H1 (cell line): Measurements from ENCODE around the gene NHSL2.

Experiments
- CBX8 ChIP-seq: fragments of 300-800, 300-1000 bp; sonication (generic); IDR thresholded peaks from 2 replicates; pipeline ENCODE4 v1.7.1; 2016; ENCODE audit warnings: low read depth, low read length, borderline replicate concordance
- CTCF ChIP-seq, 3 experiments: IDR thresholded peaks; 1 replicate in 2 of 3; 2 replicates in 1 of 3; pipeline versions ENCODE4 v1.5.1 to v1.6.1; 2011; ENCODE audit warnings: low read length in 3 of 3, mild to moderate bottlenecking in 3 of 3, inconsistent platforms in 2 of 3, low read depth in 1 of 3, moderate library complexity in 1 of 3; ENCODE audit not compliant: insufficient read depth in 1 of 3; ENCODE audit errors: control extremely low read depth in 1 of 3
- SIX5 ChIP-seq: IDR thresholded peaks from 2 replicates; pipeline ENCODE4 v1.6.1; 2011; ENCODE audit warnings: mild to moderate bottlenecking, low read depth, low read length
- SP1 ChIP-seq: IDR thresholded peaks from 2 replicates; pipeline ENCODE4 v1.6.1; 2011; ENCODE audit warnings: low read depth, low read length
- TF ChIP-seq, protein P1 (sequence below): IDR thresholded peaks from 2 replicates; pipeline ENCODE4 v1.6.1; 2012; ENCODE audit warnings: low read length, inconsistent platforms

DNA sequence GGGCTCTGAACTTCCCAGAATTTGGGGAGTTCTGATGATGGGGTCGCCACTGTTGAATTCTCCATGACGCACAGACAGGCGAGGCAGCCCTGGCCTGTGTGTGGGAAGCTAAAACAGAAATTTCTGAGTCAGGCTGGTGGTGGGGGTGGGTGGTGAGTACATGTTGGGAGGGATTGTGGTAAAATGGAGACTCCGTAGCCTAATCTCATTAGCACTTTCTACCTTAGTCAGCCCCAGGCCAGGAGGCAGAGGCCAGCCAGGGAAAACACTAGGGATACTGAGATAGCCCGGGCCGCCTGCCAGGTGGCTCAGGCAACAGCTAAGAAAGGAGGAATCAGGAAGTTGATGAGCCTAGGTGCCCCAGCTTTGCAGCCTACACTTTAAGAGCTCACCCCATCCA, 39.3 kb upstream of the NHSL2 start:
- TF ChIP-seq SIX5 (no peak), CBX8 (no peak), CTCF (IDR thresholded peaks at IDR 0.05; ENCODE audit: control extremely low read depth in 1 of 3, insufficient read depth in 1 of 3, low read depth in 1 of 3, low read length in 3 of 3) (no peak), SP1 (no peak)
- TF ChIP-seq, protein P1, sequence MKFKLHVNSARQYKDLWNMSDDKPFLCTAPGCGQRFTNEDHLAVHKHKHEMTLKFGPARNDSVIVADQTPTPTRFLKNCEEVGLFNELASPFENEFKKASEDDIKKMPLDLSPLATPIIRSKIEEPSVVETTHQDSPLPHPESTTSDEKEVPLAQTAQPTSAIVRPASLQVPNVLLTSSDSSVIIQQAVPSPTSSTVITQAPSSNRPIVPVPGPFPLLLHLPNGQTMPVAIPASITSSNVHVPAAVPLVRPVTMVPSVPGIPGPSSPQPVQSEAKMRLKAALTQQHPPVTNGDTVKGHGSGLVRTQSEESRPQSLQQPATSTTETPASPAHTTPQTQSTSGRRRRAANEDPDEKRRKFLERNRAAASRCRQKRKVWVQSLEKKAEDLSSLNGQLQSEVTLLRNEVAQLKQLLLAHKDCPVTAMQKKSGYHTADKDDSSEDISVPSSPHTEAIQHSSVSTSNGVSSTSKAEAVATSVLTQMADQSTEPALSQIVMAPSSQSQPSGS = no peak
